ENCODE results near the gene DCDC2B.

DNA sequence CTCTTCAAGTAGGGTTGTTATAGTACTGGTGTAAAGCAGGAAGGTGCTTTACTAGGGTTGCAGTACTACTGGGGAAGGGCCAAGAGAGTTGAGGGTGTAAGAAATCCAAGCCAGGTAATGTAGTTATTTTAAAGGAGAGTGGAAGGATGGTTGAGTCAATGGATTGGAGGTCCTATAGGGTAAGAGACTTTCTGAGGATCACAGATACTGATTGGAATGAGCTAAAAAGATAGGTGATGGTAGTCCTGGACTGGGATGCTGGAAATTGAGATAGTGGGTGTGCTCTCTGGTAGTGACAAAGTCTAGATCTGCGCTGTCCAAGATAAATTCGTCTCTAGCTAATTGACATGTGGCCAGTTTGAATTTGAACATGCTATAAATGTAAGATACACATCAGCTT lies 22.4 kb upstream of the DCDC2B start:
- TF ChIP-seq, protein P1, sequence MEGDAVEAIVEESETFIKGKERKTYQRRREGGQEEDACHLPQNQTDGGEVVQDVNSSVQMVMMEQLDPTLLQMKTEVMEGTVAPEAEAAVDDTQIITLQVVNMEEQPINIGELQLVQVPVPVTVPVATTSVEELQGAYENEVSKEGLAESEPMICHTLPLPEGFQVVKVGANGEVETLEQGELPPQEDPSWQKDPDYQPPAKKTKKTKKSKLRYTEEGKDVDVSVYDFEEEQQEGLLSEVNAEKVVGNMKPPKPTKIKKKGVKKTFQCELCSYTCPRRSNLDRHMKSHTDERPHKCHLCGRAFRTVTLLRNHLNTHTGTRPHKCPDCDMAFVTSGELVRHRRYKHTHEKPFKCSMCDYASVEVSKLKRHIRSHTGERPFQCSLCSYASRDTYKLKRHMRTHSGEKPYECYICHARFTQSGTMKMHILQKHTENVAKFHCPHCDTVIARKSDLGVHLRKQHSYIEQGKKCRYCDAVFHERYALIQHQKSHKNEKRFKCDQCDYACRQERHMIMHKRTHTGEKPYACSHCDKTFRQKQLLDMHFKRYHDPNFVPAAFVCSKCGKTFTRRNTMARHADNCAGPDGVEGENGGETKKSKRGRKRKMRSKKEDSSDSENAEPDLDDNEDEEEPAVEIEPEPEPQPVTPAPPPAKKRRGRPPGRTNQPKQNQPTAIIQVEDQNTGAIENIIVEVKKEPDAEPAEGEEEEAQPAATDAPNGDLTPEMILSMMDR (IDR thresholded peaks at IDR 0.05 in 8 of 11, conservative IDR thresholded peaks at IDR 0.05 in 3 of 11): no peak
- no peak for TF ChIP-seq POLR2A (IDR thresholded peaks at IDR 0.05)
- TF ChIP-seq POLR2AphosphoS5 (IDR thresholded peaks at IDR 0.05): no peak
